Activated naive CD4-positive, alpha-beta T cell (primary cell): ENCODE data around the gene ITGB4.
"Not testable (repeated sequence)": the region's sequence is repeated elsewhere in the genome, so short reads cannot be mapped to it uniquely, and the experiment has no call there.

Experiments used
- DNase-seq, 4 experiments: peaks; one replicate each; lab custom pipeline; 2025; lab: John Stamatoyannopoulos, UW

ITGB4 gene

GRCh38 chr17:75753514-75754377 lies 32.5 kb downstream of the ITGB4 start:
- DNase-seq: peak; percentile 25 to 71 (median 48)

GRCh38 chr17:75754378-75755204 lies 33.3 kb downstream of the ITGB4 start:
- DNase-seq: no peak

GRCh38 chr17:75755205-75755901 lies 34.1 kb downstream of the ITGB4 start:
- DNase-seq: no peak

GRCh38 chr17:75755990-75756389 lies 34.7 kb downstream of the ITGB4 start:
- DNase-seq: no peak

GRCh38 chr17:75756451-75757085 lies 35.3 kb downstream of the ITGB4 start:
- DNase-seq: no peak

- no peak for DNase-seq
Observed at GRCh38 chr17:75757086-75757681, 35.9 kb downstream of the ITGB4 start.

- no peak for DNase-seq
Observed at GRCh38 chr17:75758131-75758905, 37.1 kb downstream of the ITGB4 start.

GRCh38 chr17:75759457-75759856 lies 38.2 kb downstream of the ITGB4 start:
- DNase-seq: no peak

- not testable (repeated sequence) for DNase-seq
Observed at GRCh38 chr17:75759978-75760640, 38.9 kb downstream of the ITGB4 start.

- no peak for DNase-seq
Observed at GRCh38 chr17:75762513-75763268, 41.4 kb downstream of the ITGB4 start.

- DNase-seq: no peak
Observed at GRCh38 chr17:75763269-75763607, 42.0 kb downstream of the ITGB4 start.

- no peak for DNase-seq
Observed at GRCh38 chr17:75763613-75764416, 42.6 kb downstream of the ITGB4 start.

GRCh38 chr17:75764417-75764710 lies 43.1 kb downstream of the ITGB4 start:
- no peak for DNase-seq

GRCh38 chr17:75764711-75765421 lies 43.6 kb downstream of the ITGB4 start, which contains the start of gene GALK1:
TSS of gene GALK1 (minus strand) at chr17:75765192. CDS start at chr17:75765136, 56 bp downstream.
- peak in 3 of 4 experiments; percentile 29 to 70 (median 54) for DNase-seq

GRCh38 chr17:75765981-75766380 lies 44.7 kb downstream of the ITGB4 start:
- DNase-seq: no peak

GRCh38 chr17:75767881-75768280 lies 46.6 kb downstream of the ITGB4 start:
- DNase-seq: no peak

- no peak for DNase-seq
Observed at GRCh38 chr17:75769536-75769935, 48.3 kb downstream of the ITGB4 start.
